IMR-90 (cell line): ENCODE data around the gene CLDN9. TPM values are rescaled to one million over a fixed set of nuclear protein-coding genes. Genes with fewer than 3 reads are reported as not detected.

Source experiments
- ATAC-seq: fragments of 200-7000 bp; cut with Tn5 transposase; 2 replicates; pipeline ENCODE4 v1.9.1; 2020; ENCODE audit warnings: low read depth, mild to moderate bottlenecking, moderate library complexity
- BruUV-seq: library from RNA; stranded (reverse); fragments of 400-500 nt; replicated peaks from 2 replicates; lab custom pipeline; 2021; lab: Mats Ljungman, UMichigan
- CTCF ChIA-PET: fragments of 300-600 bp; formaldehyde crosslinking; extraction: SDS; loops from one replicate; lab custom pipeline; 2021; ENCODE audit warnings: antibody characterized with exemption; lab: Yijun Ruan, JAX
- POLR2A ChIA-PET: fragments of 300-600 bp; sonication (Branson Sonifier 250); formaldehyde crosslinking; loops from one replicate; lab custom pipeline; 2022; ENCODE audit warnings: antibody characterized with exemption; ENCODE audit not compliant: unreplicated experiment; lab: Charles Lee
- DNase-seq: peaks from one replicate; pipeline ENCODE4 v3.0.0; 2013
- H2AFZ ChIP-seq: replicated peaks from 2 replicates; pipeline ENCODE3; 2013; ENCODE audit warnings: low read length, mild to moderate bottlenecking; ENCODE audit not compliant: poor library complexity
- H2AK5ac ChIP-seq: 2 replicates; pipeline ENCODE4 v1.6.1; 2013; ENCODE audit warnings: low read depth, low read length, inconsistent platforms
- H2AK9ac ChIP-seq: replicated peaks from 2 replicates; pipeline ENCODE3; 2013; ENCODE audit warnings: mild to moderate bottlenecking, low read depth, low read length, moderate library complexity; ENCODE audit not compliant: poor library complexity
- H2BK120ac ChIP-seq: 2 replicates; pipeline ENCODE4 v1.6.1; 2013; ENCODE audit warnings: low read depth, low read length, inconsistent platforms
- H2BK15ac ChIP-seq: 3 replicates; pipeline ENCODE4 v1.6.1; 2013; ENCODE audit warnings: low read depth, low read length, inconsistent platforms
- H2BK20ac ChIP-seq: 2 replicates; pipeline ENCODE4 v1.6.1; 2013; ENCODE audit warnings: low read depth, mild to moderate bottlenecking, inconsistent platforms, low read length, moderate library complexity
- H2BK5ac ChIP-seq: 2 replicates; pipeline ENCODE4 v1.6.1; 2013; ENCODE audit warnings: mild to moderate bottlenecking, low read depth, low read length, inconsistent platforms; ENCODE audit not compliant: poor library complexity, severe bottlenecking
- H3K14ac ChIP-seq: replicated peaks from 2 replicates; pipeline ENCODE4 v1.6.1; 2013; ENCODE audit warnings: low read depth, low read length, inconsistent platforms
- H3K18ac ChIP-seq: 2 replicates; pipeline ENCODE4 v1.6.1; 2013; ENCODE audit warnings: low read depth, low read length, control low read depth
- H3K23ac ChIP-seq: 2 replicates; pipeline ENCODE4 v1.6.1; 2013; ENCODE audit warnings: low read depth, low read length, inconsistent platforms
- H3K27ac ChIP-seq: 2 replicates; pipeline ENCODE4 v1.5.1; 2013; ENCODE audit warnings: mild to moderate bottlenecking, control low read depth, low read length; ENCODE audit not compliant: insufficient read depth
- H3K27me3 ChIP-seq: 2 replicates; pipeline ENCODE4 v1.6.1; 2013; ENCODE audit warnings: low read length; ENCODE audit not compliant: control insufficient read depth, insufficient read depth
- H3K36me3 ChIP-seq: 2 replicates; pipeline ENCODE4 v1.6.1; 2013; ENCODE audit warnings: low read length, mixed read lengths; ENCODE audit not compliant: control insufficient read depth, insufficient read depth
- H3K4ac ChIP-seq: 2 replicates; pipeline ENCODE4 v1.6.1; 2013; ENCODE audit warnings: low read depth, low read length, inconsistent platforms
- H3K4me1 ChIP-seq: 2 replicates; pipeline ENCODE4 v1.6.1; 2013; ENCODE audit warnings: low read length, mixed read lengths; ENCODE audit not compliant: control insufficient read depth, insufficient read depth
- H3K4me2 ChIP-seq: 2 replicates; pipeline ENCODE4 v1.6.1; 2013; ENCODE audit warnings: low read depth, mild to moderate bottlenecking, control low read depth, low read length, moderate library complexity
- H3K4me3 ChIP-seq: 2 replicates; pipeline ENCODE4 v1.5.1; 2013; ENCODE audit warnings: low read depth, mild to moderate bottlenecking, control low read depth, low read length, moderate library complexity; ENCODE audit not compliant: insufficient read depth
- H3K56ac ChIP-seq: 2 replicates; pipeline ENCODE4 v1.6.1; 2013; ENCODE audit warnings: low read length, inconsistent platforms; ENCODE audit not compliant: insufficient read depth; ENCODE audit errors: extremely low read depth
- H3K79me1 ChIP-seq, 2 experiments: 2 replicates each; pipeline ENCODE4 v1.6.1; 2013; ENCODE audit warnings: low read length in 2 of 2, inconsistent platforms in 1 of 2, low read depth in 1 of 2
- H3K9ac ChIP-seq: 2 replicates; pipeline ENCODE4 v1.6.1; 2013; ENCODE audit warnings: low read depth, low read length, control low read depth
- H3K9me1 ChIP-seq: 2 replicates; pipeline ENCODE4 v1.6.1; 2013; ENCODE audit warnings: low read length, inconsistent platforms; ENCODE audit not compliant: insufficient read depth
- H3K9me3 ChIP-seq: 2 replicates; pipeline ENCODE4 v1.6.1; 2013; ENCODE audit warnings: low read length; ENCODE audit not compliant: control insufficient read depth, insufficient read depth
- H4K20me1 ChIP-seq: 2 replicates; pipeline ENCODE4 v1.6.1; 2013; ENCODE audit warnings: low read length, inconsistent platforms; ENCODE audit not compliant: insufficient read depth
- H4K5ac ChIP-seq: 2 replicates; pipeline ENCODE4 v1.6.1; 2013; ENCODE audit warnings: mild to moderate bottlenecking, low read depth, low read length, control low read depth
- H4K8ac ChIP-seq, 2 experiments: 2 replicates each; pipeline ENCODE4 v1.6.1; 2013; ENCODE audit warnings: low read depth in 2 of 2, low read length in 2 of 2, control low read depth in 1 of 2, inconsistent platforms in 1 of 2
- H4K91ac ChIP-seq: 2 replicates; pipeline ENCODE4 v1.6.1; 2013; ENCODE audit warnings: low read depth, low read length, inconsistent platforms; ENCODE audit not compliant: insufficient read depth
- FOS ChIP-seq: fragments of 150-350 bp; IDR thresholded peaks from 2 replicates; pipeline ENCODE4 v1.6.1; 2016; ENCODE audit warnings: low read depth, low read length
- NFE2L2 ChIP-seq: fragments of 150-350 bp; IDR thresholded peaks from 2 replicates; pipeline ENCODE4 v1.6.1; 2016; ENCODE audit warnings: low read depth, mild to moderate bottlenecking, low read length
- WGBS, 2 experiments: methylation state at CpG; one replicate each; pipeline versions ENCODE4 v1.1.5 to v1.1.7; 2013; ENCODE audit warnings: missing lambda C conversion rate in 2 of 2; ENCODE audit not compliant: insufficient read length in 1 of 2; ENCODE audit errors: extremely low coverage in 2 of 2; 5-methylcytosine and 5-hydroxymethylcytosine counted together
- dilution Hi-C: fragments of 300-500 bp; cut with HindIII; formaldehyde crosslinking; loops from one replicate; pipeline ENCODE4 v1.14.3; 2018; ENCODE audit warnings: low sequenced_read_pairs; ENCODE audit not compliant: unreplicated experiment
- in situ Hi-C: fragments of 300-500 bp; cut with MboI; formaldehyde crosslinking; loops from 3 replicates; pipeline ENCODE4 v1.14.3; 2019; ENCODE audit warnings: low sequenced_read_pairs, inconsistent platforms, mixed read lengths
- intact Hi-C: fragments of 100-400 bp; cut with micrococcal nuclease; formaldehyde crosslinking; loops from 2 replicates; pipeline ENCODE4 v1.10.0; 2022
- polyA plus RNA-seq, 3 experiments: library from polyadenylated mRNA; depleted of rRNA; stranded (reverse); fragments of >200 nt; gene quantifications; 2 replicates each; pipeline ENCODE4 v1.2.3, GENCODE V29; 2012; ENCODE audit warnings: low replicate concordance in 1 of 3
- total RNA-seq: library from RNA; depleted of rRNA; stranded (reverse); fragments of >200 nt; gene quantifications from 2 replicates; pipeline ENCODE4 v1.2.3, GENCODE V29; 2012

Gene CLDN9
- total and polyA plus RNA-seq, 2 of the 4 experiments (the other 2 are of a cell fraction), result 0.05 TPM; not detected in 1

DNA sequence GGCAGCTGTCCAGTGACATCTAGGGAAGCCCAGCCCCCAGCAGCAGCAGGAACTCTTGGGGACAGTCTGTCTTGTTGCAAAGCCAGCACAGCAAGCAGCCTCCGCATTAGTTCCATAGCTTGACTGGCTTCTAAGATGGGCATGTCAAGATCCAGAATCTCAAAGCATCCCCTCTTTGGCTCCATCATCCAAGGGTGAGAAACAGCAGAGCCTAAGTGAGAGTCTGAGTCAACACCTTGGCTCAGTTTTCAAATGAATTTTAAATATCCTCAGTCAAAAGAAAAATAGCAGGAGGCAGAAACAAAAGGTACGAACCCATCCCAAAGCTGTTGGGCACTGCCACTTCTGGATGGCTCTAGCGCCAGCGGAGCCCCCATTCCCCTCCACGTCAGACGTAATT lies 2.2 kb downstream of the CLDN9 start:
- no CpG with 5 or more reads among the region's 6 CpGs for WGBS, 2 experiments
- ChIA-PET CTCF (interaction anchor here (0.7 kb wide), 1 partner anchor 11 kb away, joined by 12 read pairs; no protein-coding TSS in a partner anchor), POLR2A (no interaction called here)
- Histone ChIP-seq H3K9me1 (no peaks in the 10 kb centered on the region), H3K56ac (no peak overlapping the region), H3K27ac (no peak overlapping the region), H4K20me1 (peaks cover 4% of the 10 kb centered on the region; the same call in 1 of the 2 replicates), H3K27me3 (peaks cover 33% of the 10 kb centered on the region), H4K8ac (no peak overlapping the region), H2BK5ac (no peak overlapping the region), H3K4me3 (no peak overlapping the region), H3K9me3 (no peaks in the 10 kb centered on the region), H3K9ac (no peak overlapping the region), H3K4me1 (0 out of 2 replicates have a peak, but pooled peaks cover 3% of the 10 kb centered on the region), H3K18ac (no peak overlapping the region), H2AK5ac (no peak overlapping the region), H4K5ac (no peak overlapping the region), H2BK20ac (no peak overlapping the region), H3K4me2 (no peak overlapping the region), H3K79me1 (peaks cover 0 to 7% of the 10 kb centered on the region in 2 experiments; a peak in 2 of 4 replicates), H3K36me3 (no peaks in the 10 kb centered on the region), H3K23ac (no peak overlapping the region), H3K4ac (no peak overlapping the region), H2BK15ac (no peak overlapping the region), H2AFZ (no peak overlapping the region), H2BK120ac (no peak overlapping the region), H4K91ac (no peak overlapping the region), H2AK9ac (no peak overlapping the region), H3K14ac (no peak overlapping the region)
- BruUV-seq, result no TSS peak
- dilution Hi-C loops (no loop called here), in situ Hi-C loops (no loop called here), intact Hi-C loops (no loop called here)
- no peak for ATAC-seq
- TF ChIP-seq FOS, result no peak
- no peak for TF ChIP-seq NFE2L2
- no peak for DNase-seq
